PC-9 (cell line): ENCODE results near the gene SKP1. TPM values are rescaled to one million over a fixed set of nuclear protein-coding genes. Genes with fewer than 3 reads are reported as not detected.

ENCODE experiments used
- BruUV-seq: library from RNA; stranded (reverse); fragments of 400-500 nt; replicated peaks from 2 replicates; lab custom pipeline; 2021; lab: Mats Ljungman, UMichigan
- CTCF ChIA-PET: fragments of 300-600 bp; sonication (Branson Sonifier 250); formaldehyde crosslinking; loops from one replicate; lab custom pipeline; 2022; ENCODE audit warnings: antibody characterized with exemption; lab: Charles Lee
- POLR2A ChIA-PET: fragments of 300-600 bp; sonication (Branson Sonifier 250); formaldehyde crosslinking; loops from one replicate; lab custom pipeline; 2022; ENCODE audit warnings: antibody characterized with exemption; ENCODE audit not compliant: unreplicated experiment; lab: Charles Lee
- DNase-seq, 2 experiments: peaks; one replicate each; pipeline versions ENCODE4 v3.0.0 to v3.0.0-alpha.2; 2015 to 2022; ENCODE audit warnings: mixed read lengths in 1 of 2
- H2AFZ ChIP-seq: fragments of 200-600 bp; sonication (generic); 2 replicates; pipeline ENCODE4 v1.8.1; 2017; ENCODE audit warnings: antibody characterized with exemption
- H3F3A ChIP-seq: fragments of 200-600 bp; sonication (generic); 2 replicates; pipeline ENCODE4 v1.8.1; 2017; ENCODE audit warnings: antibody characterized with exemption, mild to moderate bottlenecking, low read depth; ENCODE audit not compliant: insufficient read depth
- H3K27ac ChIP-seq: fragments of 200-600 bp; sonication (generic); 2 replicates; pipeline ENCODE4 v1.6.1; 2016; ENCODE audit warnings: mixed run types
- H3K27me3 ChIP-seq: fragments of 200-600 bp; sonication (generic); 2 replicates; pipeline ENCODE4 v1.6.1; 2016; ENCODE audit warnings: low read depth, mixed run types; ENCODE audit not compliant: insufficient read depth
- H3K36me3 ChIP-seq: fragments of 200-600 bp; sonication (generic); 2 replicates; pipeline ENCODE4 v1.6.1; 2016; ENCODE audit warnings: low read depth, mixed run types
- H3K4me1 ChIP-seq: fragments of 200-600 bp; sonication (generic); replicated peaks from 2 replicates; pipeline ENCODE4 v1.6.1; 2016; ENCODE audit warnings: mixed run types; ENCODE audit not compliant: insufficient read depth
- H3K4me2 ChIP-seq: fragments of 200-600 bp; sonication (generic); 2 replicates; pipeline ENCODE4 v1.6.1; 2017; ENCODE audit warnings: mixed run types
- H3K4me3 ChIP-seq: fragments of 200-600 bp; sonication (generic); 2 replicates; pipeline ENCODE4 v1.6.1; 2016; ENCODE audit warnings: mixed run types
- H3K79me2 ChIP-seq: fragments of 200-600 bp; sonication (generic); 2 replicates; pipeline ENCODE4 v1.6.1; 2017; ENCODE audit warnings: low read depth, mixed run types
- H3K9me2 ChIP-seq: fragments of 200-600 bp; sonication (generic); 2 replicates; pipeline ENCODE4 v1.8.1; 2017; ENCODE audit warnings: mild to moderate bottlenecking; ENCODE audit not compliant: insufficient read depth
- H3K9me3 ChIP-seq: fragments of 200-600 bp; sonication (generic); 2 replicates; pipeline ENCODE4 v1.8.1; 2016; ENCODE audit warnings: low read depth; ENCODE audit not compliant: insufficient read depth
- H4K20me1 ChIP-seq: fragments of 200-600 bp; sonication (generic); 2 replicates; pipeline ENCODE4 v1.8.1; 2017; ENCODE audit not compliant: insufficient read depth
- EZH2 ChIP-seq: fragments of 200-600 bp; sonication (generic); IDR thresholded peaks from 2 replicates; pipeline ENCODE4 v1.8.0; 2017; ENCODE audit warnings: antibody characterized with exemption, low read depth
- intact Hi-C: fragments of 100-400 bp; cut with micrococcal nuclease; formaldehyde crosslinking; loops from one replicate; pipeline ENCODE4 v1.10.0; 2022; ENCODE audit not compliant: unreplicated experiment
- total RNA-seq: library from RNA; stranded (reverse); gene quantifications from 2 replicates; pipeline ENCODE4 v1.2.3, GENCODE V29; 2021
- TF ChIP-seq, protein P1 (sequence below): fragments of 200-600 bp; sonication (generic); conservative IDR thresholded peaks from 2 replicates; pipeline ENCODE4 v1.6.1; 2017; ENCODE audit warnings: mixed run types, antibody characterized with exemption, mild to moderate bottlenecking, moderate library complexity

The SKP1 gene
- total RNA-seq, 1 experiment from 2014 or later: 409 TPM

DNA sequence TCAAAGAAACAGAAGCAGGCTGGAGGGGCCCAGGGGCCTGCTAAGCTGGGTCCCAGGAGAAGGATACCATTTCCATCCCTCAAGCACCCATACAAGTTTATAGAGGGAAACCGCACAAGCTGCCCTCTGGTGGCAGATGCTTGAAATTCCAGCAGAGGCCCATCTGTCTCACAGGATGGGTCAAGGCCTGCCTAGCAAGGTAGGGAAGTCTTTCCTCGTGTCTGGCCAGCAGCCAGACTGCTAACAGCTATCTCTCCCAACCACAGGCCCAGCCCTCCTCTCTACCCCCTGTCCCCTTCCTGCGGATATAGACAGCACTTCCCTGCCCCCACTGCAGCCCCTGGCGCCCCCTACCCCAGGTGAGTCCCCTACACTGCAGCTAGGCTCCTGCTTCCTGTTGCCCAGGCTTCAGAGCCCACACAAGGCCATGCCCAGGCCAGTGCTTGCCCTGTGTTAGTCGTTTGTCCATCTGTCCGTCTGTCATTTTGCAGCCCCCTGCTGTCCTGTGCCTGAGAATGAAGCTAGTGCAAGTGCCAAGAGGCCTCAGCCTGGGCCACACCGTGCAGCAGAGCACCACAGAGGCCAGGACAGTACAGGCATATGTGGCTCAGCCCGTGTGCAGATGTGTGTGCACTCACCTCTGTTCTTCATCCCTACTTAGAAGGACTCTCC lies 36.1 kb downstream of the SKP1 start:
- Histone ChIP-seq H3K4me1 (peaks cover 21% of the 10 kb centered on the region), H3K79me2 (peaks cover 14% of the 10 kb centered on the region; the same call in 1 of the 2 replicates), H3K4me2 (no peak overlapping the region), H3K9me2 (no peaks in the 10 kb centered on the region), H3K36me3 (0 out of 2 replicates have a peak, but pooled peaks cover 14% of the 10 kb centered on the region), H4K20me1 (peaks cover 30% of the 10 kb centered on the region), H3F3A (peaks cover 30% of the 10 kb centered on the region), H3K4me3 (no peak overlapping the region), H3K9me3 (no peaks in the 10 kb centered on the region), H3K27me3 (no peaks in the 10 kb centered on the region), H2AFZ (no peak overlapping the region), H3K27ac (no peak overlapping the region)
- TF ChIP-seq, protein P1, sequence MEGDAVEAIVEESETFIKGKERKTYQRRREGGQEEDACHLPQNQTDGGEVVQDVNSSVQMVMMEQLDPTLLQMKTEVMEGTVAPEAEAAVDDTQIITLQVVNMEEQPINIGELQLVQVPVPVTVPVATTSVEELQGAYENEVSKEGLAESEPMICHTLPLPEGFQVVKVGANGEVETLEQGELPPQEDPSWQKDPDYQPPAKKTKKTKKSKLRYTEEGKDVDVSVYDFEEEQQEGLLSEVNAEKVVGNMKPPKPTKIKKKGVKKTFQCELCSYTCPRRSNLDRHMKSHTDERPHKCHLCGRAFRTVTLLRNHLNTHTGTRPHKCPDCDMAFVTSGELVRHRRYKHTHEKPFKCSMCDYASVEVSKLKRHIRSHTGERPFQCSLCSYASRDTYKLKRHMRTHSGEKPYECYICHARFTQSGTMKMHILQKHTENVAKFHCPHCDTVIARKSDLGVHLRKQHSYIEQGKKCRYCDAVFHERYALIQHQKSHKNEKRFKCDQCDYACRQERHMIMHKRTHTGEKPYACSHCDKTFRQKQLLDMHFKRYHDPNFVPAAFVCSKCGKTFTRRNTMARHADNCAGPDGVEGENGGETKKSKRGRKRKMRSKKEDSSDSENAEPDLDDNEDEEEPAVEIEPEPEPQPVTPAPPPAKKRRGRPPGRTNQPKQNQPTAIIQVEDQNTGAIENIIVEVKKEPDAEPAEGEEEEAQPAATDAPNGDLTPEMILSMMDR: peak; percentile 83
- no peak for TF ChIP-seq EZH2
- peak; percentile 72 to 73 for DNase-seq
- CTCF ChIA-PET: interaction anchor here (0.6 to 1.9 kb wide), 7 partner anchors 13 to 114 kb away, joined by 3 to 18 read pairs (median 8); no protein-coding TSS in a partner anchor
- POLR2A ChIA-PET: no interaction called here
- BruUV-seq: no TSS peak
- intact Hi-C loops: loop anchor here (1.0 to 5.0 kb wide), 3 partner anchors 38 to 1028 kb away; no protein-coding TSS in a partner anchor

DNA sequence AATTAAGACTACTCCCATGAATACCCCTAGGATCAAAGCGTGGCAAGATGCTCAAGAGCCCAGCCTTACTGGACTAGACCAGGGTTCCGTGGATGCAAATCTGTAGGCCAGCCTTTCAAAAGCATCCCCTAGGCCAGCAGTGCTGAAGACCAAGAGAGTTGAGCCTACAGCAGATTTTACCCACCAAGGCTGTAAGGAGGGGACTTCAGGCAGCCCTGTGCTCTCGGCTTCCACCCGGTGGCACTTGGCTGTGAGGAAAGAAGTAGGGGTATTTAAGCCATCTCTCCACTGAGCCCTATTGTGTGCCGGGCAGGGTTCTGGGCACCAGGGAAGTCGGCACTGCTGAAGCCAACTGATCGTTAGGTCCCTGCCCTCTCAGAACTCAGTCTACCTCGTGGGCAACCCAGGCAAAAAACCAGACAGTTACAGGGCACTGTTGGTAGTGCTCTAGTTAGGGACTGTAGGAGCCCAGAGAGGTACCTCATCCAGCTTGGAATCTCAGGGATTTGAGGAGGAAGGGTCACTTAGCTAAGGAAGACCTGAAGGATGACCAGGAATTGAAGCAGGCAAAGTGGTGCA lies 36.8 kb downstream of the SKP1 start:
- no peaks in the 10 kb centered on the region for H3K9me3 ChIP-seq
- no peak overlapping the region for H3K4me2 ChIP-seq
- intact Hi-C loops: loop anchor here (1.0 to 5.0 kb wide), 3 partner anchors 37 to 1028 kb away; no protein-coding TSS in a partner anchor
- H3K36me3 ChIP-seq: 0 out of 2 replicates have a peak, but pooled peaks cover 7% of the 10 kb centered on the region
- no TSS peak for BruUV-seq
- H3K27me3 ChIP-seq: no peaks in the 10 kb centered on the region
- H3K4me3 ChIP-seq: no peak overlapping the region
- peaks cover 21% of the 10 kb centered on the region for H3K4me1 ChIP-seq
- no peak overlapping the region for H3K27ac ChIP-seq
- H4K20me1 ChIP-seq: peaks cover 23% of the 10 kb centered on the region
- no peaks in the 10 kb centered on the region for H3K9me2 ChIP-seq
- CTCF ChIA-PET: interaction anchor here (0.6 to 1.9 kb wide), 7 partner anchors 12 to 106 kb away, joined by 3 to 16 read pairs (median 5); no protein-coding TSS in a partner anchor
- POLR2A ChIA-PET: no interaction called here
- TF ChIP-seq, protein P1: no peak
- no peak for TF ChIP-seq EZH2
- peaks cover 33% of the 10 kb centered on the region for H3F3A ChIP-seq
- peaks cover 10% of the 10 kb centered on the region; the same call in 1 of the 2 replicates for H3K79me2 ChIP-seq
- H2AFZ ChIP-seq: no peak overlapping the region
- no peak for DNase-seq

DNA sequence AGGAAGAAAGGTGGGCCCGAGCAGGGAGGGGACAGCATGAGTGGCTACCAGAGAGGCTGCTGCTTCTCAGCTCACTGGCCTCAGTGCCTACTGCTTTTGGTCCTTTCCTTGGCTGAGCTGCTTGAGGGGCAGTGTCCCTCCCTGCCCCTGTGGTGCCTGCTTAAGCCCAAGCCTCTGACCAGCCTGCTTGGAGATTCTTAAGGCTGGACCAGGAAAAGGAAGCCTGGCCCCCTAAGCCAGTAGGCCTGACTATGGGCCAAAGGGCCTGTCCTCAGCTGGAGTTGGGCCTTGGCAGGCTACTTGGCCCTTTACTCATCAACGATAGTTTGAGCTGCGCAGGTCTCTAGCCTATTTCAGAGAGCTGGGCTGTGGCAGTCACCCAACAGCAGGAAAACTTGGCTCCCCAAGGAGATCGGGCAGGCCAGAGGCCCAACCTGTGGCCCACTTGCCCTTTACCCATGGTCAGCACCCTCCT lies 37.3 kb downstream of the SKP1 start:
- Histone ChIP-seq H2AFZ (no peak overlapping the region), H3K9me3 (no peaks in the 10 kb centered on the region), H3K27me3 (no peaks in the 10 kb centered on the region), H3K4me3 (no peak overlapping the region), H3K27ac (no peak overlapping the region), H4K20me1 (peaks cover 20% of the 10 kb centered on the region), H3K4me1 (peaks cover 19% of the 10 kb centered on the region), H3F3A (peaks cover 35% of the 10 kb centered on the region), H3K4me2 (no peak overlapping the region), H3K9me2 (no peaks in the 10 kb centered on the region), H3K36me3 (0 out of 2 replicates have a peak, but pooled peaks cover 4% of the 10 kb centered on the region), H3K79me2 (peaks cover 10% of the 10 kb centered on the region; the same call in 1 of the 2 replicates)
- DNase-seq: no peak
- intact Hi-C loops: no loop called here
- POLR2A ChIA-PET: no interaction called here
- CTCF ChIA-PET: interaction anchor here (0.5 to 1.9 kb wide), 4 partner anchors 100 to 650 kb away, joined by 3 to 10 read pairs (median 3); no protein-coding TSS in a partner anchor
- TF ChIP-seq EZH2: no peak
- TF ChIP-seq, protein P1: no peak
- no TSS peak for BruUV-seq
